Fibroblast of villous mesenchyme (primary cell): Measurements from ENCODE around the gene UBE2D1. TPM values are rescaled to one million over a fixed set of nuclear protein-coding genes. Genes with fewer than 3 reads are reported as not detected.
A peak's percentile ranks its signal among the peaks of the same experiment; 100 is the strongest.
"Not testable (repeated sequence)": the region's sequence is repeated elsewhere in the genome, so short reads cannot be mapped to it uniquely, and the experiment has no call there.

Experiments
- DNase-seq: peaks from one replicate; pipeline ENCODE4 v3.0.0-alpha.2; 2010; ENCODE audit warnings: low read depth
- H3K4me3 ChIP-seq: 2 replicates; pipeline ENCODE4 v1.5.1; 2011; ENCODE audit warnings: low read depth, mild to moderate bottlenecking, low read length
- total RNA-seq: library from RNA; depleted of rRNA; stranded (reverse); fragments of >200 nt; gene quantifications from 2 replicates; pipeline ENCODE4 v1.2.3, GENCODE V29; 2012
- TF ChIP-seq, protein P1 (sequence below): IDR thresholded peaks from 2 replicates; pipeline ENCODE4 v1.5.1; 2012; ENCODE audit warnings: low read depth, mild to moderate bottlenecking, low read length; ENCODE audit not compliant: insufficient read depth

The UBE2D1 gene
- total RNA-seq, 1 donor: 27.6 TPM

DNA sequence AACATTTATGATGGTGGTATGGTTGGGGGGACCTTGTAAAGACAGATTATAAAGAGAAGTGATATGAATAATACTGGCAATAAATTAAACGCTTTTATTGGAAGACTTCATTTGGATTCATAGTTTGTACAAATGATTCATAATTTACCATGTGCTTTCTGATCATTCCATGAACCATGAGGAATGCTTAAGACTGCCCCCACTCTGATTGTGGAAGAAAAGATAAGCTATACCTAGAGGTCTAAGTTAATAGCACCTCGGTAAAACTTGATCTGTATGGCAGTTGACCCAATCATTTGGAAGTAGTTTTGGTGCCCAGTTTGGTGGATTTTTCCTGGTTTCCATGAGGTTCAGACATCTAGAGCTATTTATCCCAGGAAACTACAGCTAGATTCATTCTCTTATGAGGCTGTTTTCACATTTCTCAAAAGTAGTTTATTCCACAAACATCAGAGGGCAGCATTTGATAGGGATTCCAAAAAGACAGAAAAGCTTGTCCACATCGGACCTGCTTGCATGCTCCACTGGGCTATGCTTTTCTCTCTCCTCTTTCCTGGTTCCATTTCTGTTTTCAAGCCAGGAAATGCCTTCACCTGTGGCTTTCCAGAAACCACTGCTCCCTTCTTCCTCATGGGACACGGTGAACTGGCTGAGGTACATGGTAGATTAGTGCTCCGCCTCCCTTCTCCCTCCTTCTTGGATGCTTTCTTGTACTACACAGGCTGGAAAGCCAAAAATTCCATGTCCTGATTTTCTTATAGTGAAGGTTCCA is 79.7 kb downstream of the UBE2D1 start:
- TF ChIP-seq, protein P1, sequence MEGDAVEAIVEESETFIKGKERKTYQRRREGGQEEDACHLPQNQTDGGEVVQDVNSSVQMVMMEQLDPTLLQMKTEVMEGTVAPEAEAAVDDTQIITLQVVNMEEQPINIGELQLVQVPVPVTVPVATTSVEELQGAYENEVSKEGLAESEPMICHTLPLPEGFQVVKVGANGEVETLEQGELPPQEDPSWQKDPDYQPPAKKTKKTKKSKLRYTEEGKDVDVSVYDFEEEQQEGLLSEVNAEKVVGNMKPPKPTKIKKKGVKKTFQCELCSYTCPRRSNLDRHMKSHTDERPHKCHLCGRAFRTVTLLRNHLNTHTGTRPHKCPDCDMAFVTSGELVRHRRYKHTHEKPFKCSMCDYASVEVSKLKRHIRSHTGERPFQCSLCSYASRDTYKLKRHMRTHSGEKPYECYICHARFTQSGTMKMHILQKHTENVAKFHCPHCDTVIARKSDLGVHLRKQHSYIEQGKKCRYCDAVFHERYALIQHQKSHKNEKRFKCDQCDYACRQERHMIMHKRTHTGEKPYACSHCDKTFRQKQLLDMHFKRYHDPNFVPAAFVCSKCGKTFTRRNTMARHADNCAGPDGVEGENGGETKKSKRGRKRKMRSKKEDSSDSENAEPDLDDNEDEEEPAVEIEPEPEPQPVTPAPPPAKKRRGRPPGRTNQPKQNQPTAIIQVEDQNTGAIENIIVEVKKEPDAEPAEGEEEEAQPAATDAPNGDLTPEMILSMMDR: peak; percentile 49
- no peak overlapping the region for H3K4me3 ChIP-seq
- DNase-seq: peak; percentile 74

GRCh38 chr10:58415757-58416156 is 81.0 kb downstream of the UBE2D1 start:
- no peak overlapping the region for H3K4me3 ChIP-seq
- DNase-seq: no peak
- TF ChIP-seq, protein P1: no peak

- DNase-seq, H3K4me3 ChIP-seq: not testable (repeated sequence)
Observed at GRCh38 chr10:58417902-58418301, 83.1 kb downstream of the UBE2D1 start.

Other genes with a start within 250 kb of the UBE2D1 start
- 4.5 and 7.8 TPM in 2 replicates for gene IPMK, start 67.1 kb upstream of the UBE2D1 start, total RNA-seq
- gene CISD1, start 65.8 kb upstream of the UBE2D1 start, total RNA-seq: 28.3 and 38.0 TPM in 2 replicates
- 18.0 and 26.3 TPM in 2 replicates for gene TFAM, start 50.4 kb downstream of the UBE2D1 start, total RNA-seq
- 39.3 and 47.7 TPM in 2 replicates for gene BICC1, start 177.9 kb downstream of the UBE2D1 start, total RNA-seq